ENCODE results near the gene PLCL2.

GRCh38 chr3:17121336-17121735 is 236.6 kb downstream of the PLCL2 start:
- TF ChIP-seq POLR2AphosphoS5 (IDR thresholded peaks at IDR 0.05; ENCODE audit: borderline replicate concordance, low read depth, low read length) (no peak), EZH2 (IDR thresholded peaks at IDR 0.05) (no peak), FOXP2 (optimal IDR thresholded peaks at IDR 0.05; ENCODE audit: control extremely low read depth, extremely low read length, insufficient read depth) (no peak)

Data from SK-N-MC (cell line).